Measurements from ENCODE around the gene DIAPH1.
A peak's percentile ranks its signal among the peaks of the same experiment; 100 is the strongest.
"Not testable (repeated sequence)": the region's sequence is repeated elsewhere in the genome, so short reads cannot be mapped to it uniquely, and the experiment has no call there.

Gene DIAPH1

DNA sequence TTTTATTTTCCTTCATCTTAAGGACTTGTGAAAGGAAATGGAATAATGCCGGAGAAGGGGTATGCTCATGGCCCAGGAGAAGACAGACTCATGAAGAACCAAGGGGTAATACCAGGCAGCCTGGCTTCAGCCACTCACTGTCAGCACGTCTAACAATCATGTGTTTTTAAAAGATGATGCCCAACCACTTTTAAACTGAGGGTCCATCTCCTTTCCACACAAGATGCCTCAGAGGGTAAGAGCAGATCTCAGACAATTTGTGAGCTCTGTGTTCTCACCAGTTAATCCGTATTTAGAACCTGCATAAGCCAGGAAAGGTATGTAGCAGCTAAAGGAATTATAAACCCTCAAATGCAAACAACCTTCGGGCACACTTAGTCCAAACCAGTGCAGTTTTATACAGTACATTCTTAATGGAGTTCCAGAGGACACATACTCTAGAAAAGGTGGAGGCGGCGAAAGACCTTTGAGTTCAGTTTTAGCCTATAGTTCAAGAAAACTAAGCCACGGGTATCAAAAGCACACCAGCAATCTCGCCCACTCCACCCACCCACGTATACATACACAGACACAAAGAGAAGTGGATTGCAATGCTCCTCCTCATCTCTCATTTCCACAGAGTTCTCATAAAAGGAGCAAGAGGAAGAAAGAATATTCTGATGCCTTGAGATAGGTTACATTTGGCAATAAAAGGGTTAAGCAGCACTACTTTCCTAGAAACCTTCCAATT is 2.6 kb downstream of the DIAPH1 start (continued):
- TF ChIP-seq ZNF785 (tag by site-specific recombination; IDR thresholded peaks at IDR 0.05) (no peak), ZNF558 (tag by site-specific recombination; IDR thresholded peaks at IDR 0.05) (no peak), ZFHX2 (tag by site-specific recombination; conservative IDR thresholded peaks at IDR 0.05) (peak; percentile 96)

DNA sequence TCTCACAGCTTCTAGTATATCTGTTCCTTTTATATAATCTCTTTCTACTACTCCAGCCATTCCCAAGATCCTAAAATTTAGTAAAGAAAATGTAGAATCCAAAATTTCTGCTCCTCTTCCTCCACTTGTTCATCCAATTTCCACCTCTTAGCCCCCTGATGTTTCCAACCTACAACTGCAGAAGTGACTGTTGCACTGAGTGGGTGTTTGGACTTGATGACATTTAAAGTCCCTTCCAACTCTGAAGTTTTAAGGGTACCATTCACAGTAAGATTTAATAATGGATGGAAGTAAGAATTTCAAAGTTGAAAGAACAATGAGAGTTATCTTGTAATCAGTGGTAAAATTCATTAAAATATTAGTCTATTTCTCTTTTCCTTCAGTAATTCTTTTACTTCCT is 5.5 kb downstream of the DIAPH1 start:
- Histone ChIP-seq H3K27ac (ENCODE audit: extremely low read depth, low read depth, low read length) (no peak overlapping the region), H3K9me3 (ENCODE audit: control insufficient read depth, insufficient read depth, low read depth, low read length) (no peaks in the 10 kb centered on the region), H3K36me3 (ENCODE audit: control insufficient read depth in 2 of 2, insufficient read depth in 1 of 2, low read length in 2 of 2) (peaks cover 0 to 9% of the 10 kb centered on the region in 2 experiments; a peak in 1 of 3 replicates), H3K4me3 (ENCODE audit: low read depth, low read length) (no peak overlapping the region), H3K4me1 (ENCODE audit: control insufficient read depth, insufficient read depth, low read length) (peaks cover 30% of the 10 kb centered on the region)
- ChIA-PET POLR2A (interaction anchor here (1.3 kb wide), 1 partner anchor 23 kb away, joined by 4 read pairs; the partner anchor contains the start of genes HDAC3 and RELL2), CTCF (interaction anchor here (1.1 to 3.4 kb wide), 5 partner anchors 11 to 49 kb away, joined by 4 to 25 read pairs (median 7); partner anchors contain the start of genes HDAC3 and RELL2)
- TF ChIP-seq HOXA7 (CRISPR knock-in tag; IDR thresholded peaks at IDR 0.05; ENCODE audit: borderline replicate concordance) = no peak
- peak; percentile 62 for TF ChIP-seq ZFHX2 (tag by site-specific recombination; conservative IDR thresholded peaks at IDR 0.05)
- no peak for TF ChIP-seq ZNF501 (tag by site-specific recombination; IDR thresholded peaks at IDR 0.05)
- peak; percentile 47 for TF ChIP-seq EGR2 (tag by site-specific recombination; IDR thresholded peaks at IDR 0.05; ENCODE audit: low read depth)

DNA sequence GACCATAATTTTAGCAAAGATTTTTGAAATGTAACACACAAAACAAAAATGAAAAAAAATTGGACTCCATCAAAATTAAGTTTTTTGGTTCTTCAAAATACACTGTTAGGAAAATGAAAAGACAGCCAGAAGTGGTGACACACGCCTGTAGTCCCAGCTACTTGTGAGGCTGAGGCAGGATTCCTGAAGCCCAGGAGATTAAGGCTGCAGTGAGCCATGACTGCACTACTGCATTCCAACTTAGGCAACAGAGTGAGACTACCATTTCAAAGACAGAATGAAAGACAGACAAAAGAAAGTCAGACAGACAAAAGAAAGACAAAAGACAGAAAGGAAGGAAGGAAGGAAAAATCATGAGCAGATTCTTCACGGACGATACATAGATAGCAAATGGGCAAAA is 7.5 kb downstream of the DIAPH1 start:
- Histone ChIP-seq H3K9me3 (ENCODE audit: control insufficient read depth, insufficient read depth, low read depth, low read length) (no peaks in the 10 kb centered on the region), H3K4me1 (ENCODE audit: control insufficient read depth, insufficient read depth, low read length) (peaks cover 20% of the 10 kb centered on the region), H3K27ac (ENCODE audit: extremely low read depth, low read depth, low read length) (no peak overlapping the region), H3K4me3 (ENCODE audit: low read depth, low read length) (no peak overlapping the region), H3K36me3 (ENCODE audit: control insufficient read depth in 2 of 2, insufficient read depth in 1 of 2, low read length in 2 of 2) (peaks cover 0 to 9% of the 10 kb centered on the region in 2 experiments; a peak in 1 of 3 replicates)
- ChIA-PET POLR2A (no interaction called here), CTCF (interaction anchor here (0.7 to 1.1 kb wide), 2 partner anchors 25 to 1038 kb away, joined by 4 read pairs; partner anchors contain the start of genes HDAC3 and RELL2)
- TF ChIP-seq ZNF16 (tag by site-specific recombination; IDR thresholded peaks at IDR 0.05; ENCODE audit: low read depth) = no peak
- TF ChIP-seq ZNF366 (tag by site-specific recombination; conservative IDR thresholded peaks at IDR 0.05) = 0 out of 2 replicates have a peak, but pooled peaks have one; percentile 24

DNA sequence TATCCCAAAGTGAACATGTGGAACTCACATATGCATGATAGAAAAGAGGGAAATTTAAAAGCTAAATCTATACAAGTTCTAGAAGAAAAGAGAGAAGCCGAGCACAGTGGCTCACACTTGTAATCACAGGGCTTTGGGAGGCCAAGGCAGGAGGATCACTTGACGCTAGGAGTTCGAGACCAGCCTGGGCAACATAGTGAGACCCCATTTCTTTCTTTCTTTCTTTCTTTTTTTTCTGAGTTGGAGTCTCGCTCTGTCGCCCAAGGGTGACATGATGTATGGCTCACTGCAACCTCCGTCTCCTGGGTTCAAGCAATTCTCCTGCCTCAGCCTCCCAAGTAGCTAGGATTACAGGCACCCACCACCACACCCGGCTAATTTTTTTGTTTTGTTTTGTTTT is 8.9 kb downstream of the DIAPH1 start:
- H3K4me1 ChIP-seq (ENCODE audit: control insufficient read depth, insufficient read depth, low read length) = peaks cover 22% of the 10 kb centered on the region
- POLR2A ChIA-PET; H3K27ac ChIP-seq (ENCODE audit: extremely low read depth, low read depth, low read length); H3K9me3 ChIP-seq (ENCODE audit: control insufficient read depth, insufficient read depth, low read depth, low read length); H3K4me3 ChIP-seq (ENCODE audit: low read depth, low read length); H3K36me3 ChIP-seq (ENCODE audit: control insufficient read depth in 2 of 2, insufficient read depth in 1 of 2, low read length in 2 of 2): not testable (repeated sequence)
- CTCF ChIA-PET = interaction anchor here (1.7 to 3.6 kb wide), 2 partner anchors 18 to 43 kb away, joined by 6 to 19 read pairs; no protein-coding TSS in a partner anchor
- peak; percentile 97 for TF ChIP-seq ZNF121 (tag by site-specific recombination; IDR thresholded peaks at IDR 0.05)

DNA sequence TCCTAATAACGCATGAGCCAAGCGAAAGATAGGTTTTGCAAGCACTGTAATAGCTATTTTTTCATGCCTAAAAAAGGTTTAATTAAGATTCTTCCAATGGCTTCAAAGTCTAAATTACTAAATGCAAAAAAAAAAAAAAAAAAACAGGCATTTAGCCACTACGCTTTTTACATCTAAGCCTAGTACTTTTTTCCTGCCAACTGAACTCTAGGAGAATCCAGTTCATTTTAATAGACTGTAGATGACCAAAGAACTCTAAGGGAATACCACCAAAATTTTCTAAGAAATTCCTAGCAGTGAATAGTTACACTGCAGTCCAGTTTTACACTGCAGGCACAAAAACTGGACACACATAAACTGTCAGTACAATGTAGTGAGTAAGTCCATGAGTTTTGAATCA is 9.8 kb downstream of the DIAPH1 start:
- H3K27ac ChIP-seq (ENCODE audit: extremely low read depth, low read depth, low read length) = no peak overlapping the region
- H3K4me1 ChIP-seq (ENCODE audit: control insufficient read depth, insufficient read depth, low read length) = peaks cover 16% of the 10 kb centered on the region
- ChIA-PET CTCF (interaction anchor here (0.7 to 3.7 kb wide), 4 partner anchors 9 to 42 kb away, joined by 3 to 25 read pairs (median 12); partner anchors contain the start of gene DIAPH1), POLR2A (no interaction called here)
- no peak overlapping the region for H3K4me3 ChIP-seq (ENCODE audit: low read depth, low read length)
- H3K36me3 ChIP-seq (ENCODE audit: control insufficient read depth in 2 of 2, insufficient read depth in 1 of 2, low read length in 2 of 2) = peaks cover 0 to 3% of the 10 kb centered on the region in 2 experiments; a peak in 1 of 3 replicates
- H3K9me3 ChIP-seq (ENCODE audit: control insufficient read depth, insufficient read depth, low read depth, low read length) = no peaks in the 10 kb centered on the region
- no peak for TF ChIP-seq ZNF202 (tag by site-specific recombination; IDR thresholded peaks at IDR 0.05; ENCODE audit: borderline replicate concordance)
- TF ChIP-seq ZNF560 (tag by site-specific recombination; IDR thresholded peaks at IDR 0.05; ENCODE audit: borderline replicate concordance) = no peak
- TF ChIP-seq ZNF623 (tag by site-specific recombination; IDR thresholded peaks at IDR 0.05) = no peak
- no peak for TF ChIP-seq ZNF548 (tag by site-specific recombination; IDR thresholded peaks at IDR 0.05)
- TF ChIP-seq ZNF146 (tag by site-specific recombination; IDR thresholded peaks at IDR 0.05) = no peak
- TF ChIP-seq ZNF350 (tag by site-specific recombination; IDR thresholded peaks at IDR 0.05) = no peak
- no peak for TF ChIP-seq ZXDB (tag by site-specific recombination; IDR thresholded peaks at IDR 0.05)
- TF ChIP-seq ZIC2 (tag by site-specific recombination; IDR thresholded peaks at IDR 0.05) = no peak
- TF ChIP-seq SP7 (tag by site-specific recombination; IDR thresholded peaks at IDR 0.05) = no peak
- TF ChIP-seq ZNF544 (tag by site-specific recombination; IDR thresholded peaks at IDR 0.05) = no peak
- TF ChIP-seq, protein P1, sequence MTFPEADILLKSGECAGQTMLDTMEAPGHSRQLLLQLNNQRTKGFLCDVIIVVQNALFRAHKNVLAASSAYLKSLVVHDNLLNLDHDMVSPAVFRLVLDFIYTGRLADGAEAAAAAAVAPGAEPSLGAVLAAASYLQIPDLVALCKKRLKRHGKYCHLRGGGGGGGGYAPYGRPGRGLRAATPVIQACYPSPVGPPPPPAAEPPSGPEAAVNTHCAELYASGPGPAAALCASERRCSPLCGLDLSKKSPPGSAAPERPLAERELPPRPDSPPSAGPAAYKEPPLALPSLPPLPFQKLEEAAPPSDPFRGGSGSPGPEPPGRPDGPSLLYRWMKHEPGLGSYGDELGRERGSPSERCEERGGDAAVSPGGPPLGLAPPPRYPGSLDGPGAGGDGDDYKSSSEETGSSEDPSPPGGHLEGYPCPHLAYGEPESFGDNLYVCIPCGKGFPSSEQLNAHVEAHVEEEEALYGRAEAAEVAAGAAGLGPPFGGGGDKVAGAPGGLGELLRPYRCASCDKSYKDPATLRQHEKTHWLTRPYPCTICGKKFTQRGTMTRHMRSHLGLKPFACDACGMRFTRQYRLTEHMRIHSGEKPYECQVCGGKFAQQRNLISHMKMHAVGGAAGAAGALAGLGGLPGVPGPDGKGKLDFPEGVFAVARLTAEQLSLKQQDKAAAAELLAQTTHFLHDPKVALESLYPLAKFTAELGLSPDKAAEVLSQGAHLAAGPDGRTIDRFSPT (tag by site-specific recombination; IDR thresholded peaks at IDR 0.05) = no peak
- TF ChIP-seq, protein P2, sequence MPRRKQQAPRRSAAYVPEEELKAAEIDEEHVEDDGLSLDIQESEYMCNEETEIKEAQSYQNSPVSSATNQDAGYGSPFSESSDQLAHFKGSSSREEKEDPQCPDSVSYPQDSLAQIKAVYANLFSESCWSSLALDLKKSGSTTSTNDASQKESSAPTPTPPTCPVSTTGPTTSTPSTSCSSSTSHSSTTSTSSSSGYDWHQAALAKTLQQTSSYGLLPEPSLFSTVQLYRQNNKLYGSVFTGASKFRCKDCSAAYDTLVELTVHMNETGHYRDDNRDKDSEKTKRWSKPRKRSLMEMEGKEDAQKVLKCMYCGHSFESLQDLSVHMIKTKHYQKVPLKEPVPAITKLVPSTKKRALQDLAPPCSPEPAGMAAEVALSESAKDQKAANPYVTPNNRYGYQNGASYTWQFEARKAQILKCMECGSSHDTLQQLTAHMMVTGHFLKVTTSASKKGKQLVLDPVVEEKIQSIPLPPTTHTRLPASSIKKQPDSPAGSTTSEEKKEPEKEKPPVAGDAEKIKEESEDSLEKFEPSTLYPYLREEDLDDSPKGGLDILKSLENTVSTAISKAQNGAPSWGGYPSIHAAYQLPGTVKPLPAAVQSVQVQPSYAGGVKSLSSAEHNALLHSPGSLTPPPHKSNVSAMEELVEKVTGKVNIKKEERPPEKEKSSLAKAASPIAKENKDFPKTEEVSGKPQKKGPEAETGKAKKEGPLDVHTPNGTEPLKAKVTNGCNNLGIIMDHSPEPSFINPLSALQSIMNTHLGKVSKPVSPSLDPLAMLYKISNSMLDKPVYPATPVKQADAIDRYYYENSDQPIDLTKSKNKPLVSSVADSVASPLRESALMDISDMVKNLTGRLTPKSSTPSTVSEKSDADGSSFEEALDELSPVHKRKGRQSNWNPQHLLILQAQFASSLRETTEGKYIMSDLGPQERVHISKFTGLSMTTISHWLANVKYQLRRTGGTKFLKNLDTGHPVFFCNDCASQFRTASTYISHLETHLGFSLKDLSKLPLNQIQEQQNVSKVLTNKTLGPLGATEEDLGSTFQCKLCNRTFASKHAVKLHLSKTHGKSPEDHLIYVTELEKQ (tag by site-specific recombination; IDR thresholded peaks at IDR 0.05; ENCODE audit: borderline replicate concordance) = no peak
